ENCODE data around the gene BHLHE41. TPM values are rescaled to one million over a fixed set of nuclear protein-coding genes. Genes with fewer than 3 reads are reported as not detected.

BHLHE41 gene
- total RNA-seq, 1 donor from 2014 or later, result 2.9 TPM

DNA sequence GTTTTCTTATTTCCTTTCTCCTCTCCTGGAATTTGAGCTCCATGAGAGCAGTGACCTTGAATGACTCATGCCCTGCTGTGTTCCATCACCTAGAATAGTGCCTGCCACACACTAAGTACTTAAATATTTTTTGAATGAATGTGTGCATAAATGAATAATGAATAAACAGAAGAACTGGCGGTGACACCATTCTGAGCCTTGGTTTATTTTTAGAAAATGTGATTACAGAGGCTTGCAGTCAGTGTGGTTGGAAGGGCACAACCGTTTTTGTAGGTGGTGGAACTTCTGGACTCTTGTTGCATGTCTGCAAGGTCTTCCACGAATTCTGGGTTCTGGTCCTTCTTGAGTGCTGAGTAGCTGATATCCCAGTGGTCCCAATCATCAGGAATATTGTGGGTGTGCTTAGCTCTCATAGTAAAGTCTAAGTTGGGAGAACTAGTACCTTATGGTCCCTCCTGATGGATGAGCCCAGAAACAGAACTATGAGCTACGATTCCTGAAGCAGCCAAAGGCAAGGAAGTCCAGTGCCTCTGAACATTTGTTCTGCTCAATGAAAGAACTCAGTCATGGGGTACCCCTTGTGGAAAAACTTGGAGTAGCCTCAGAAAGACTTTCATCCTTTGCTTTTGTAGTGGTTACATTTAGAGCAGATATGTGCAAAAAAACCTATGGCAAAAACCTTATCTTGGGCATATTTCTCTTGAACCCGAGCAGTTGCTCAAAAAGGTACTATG is 28.8 kb upstream of the BHLHE41 start:
- H3K4me3 ChIP-seq (ENCODE audit: insufficient read depth, low read depth, low read length), result peak overlapping the region; percentile 20
- TF ChIP-seq, protein P1, sequence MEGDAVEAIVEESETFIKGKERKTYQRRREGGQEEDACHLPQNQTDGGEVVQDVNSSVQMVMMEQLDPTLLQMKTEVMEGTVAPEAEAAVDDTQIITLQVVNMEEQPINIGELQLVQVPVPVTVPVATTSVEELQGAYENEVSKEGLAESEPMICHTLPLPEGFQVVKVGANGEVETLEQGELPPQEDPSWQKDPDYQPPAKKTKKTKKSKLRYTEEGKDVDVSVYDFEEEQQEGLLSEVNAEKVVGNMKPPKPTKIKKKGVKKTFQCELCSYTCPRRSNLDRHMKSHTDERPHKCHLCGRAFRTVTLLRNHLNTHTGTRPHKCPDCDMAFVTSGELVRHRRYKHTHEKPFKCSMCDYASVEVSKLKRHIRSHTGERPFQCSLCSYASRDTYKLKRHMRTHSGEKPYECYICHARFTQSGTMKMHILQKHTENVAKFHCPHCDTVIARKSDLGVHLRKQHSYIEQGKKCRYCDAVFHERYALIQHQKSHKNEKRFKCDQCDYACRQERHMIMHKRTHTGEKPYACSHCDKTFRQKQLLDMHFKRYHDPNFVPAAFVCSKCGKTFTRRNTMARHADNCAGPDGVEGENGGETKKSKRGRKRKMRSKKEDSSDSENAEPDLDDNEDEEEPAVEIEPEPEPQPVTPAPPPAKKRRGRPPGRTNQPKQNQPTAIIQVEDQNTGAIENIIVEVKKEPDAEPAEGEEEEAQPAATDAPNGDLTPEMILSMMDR (IDR thresholded peaks at IDR 0.05; ENCODE audit: insufficient read depth, low read depth, low read length), result peak; percentile 22
- no peak for TF ChIP-seq EZH2 (IDR thresholded peaks at IDR 0.05; ENCODE audit: insufficient read depth, low read length)
- no peaks in the 10 kb centered on the region for H3K27me3 ChIP-seq (ENCODE audit: insufficient read depth, low read length)
- Mint-ChIP-seq H3K27me3 (ENCODE audit: low read depth, unreplicated experiment) (no peaks in the 10 kb centered on the region), H3K9me3 (ENCODE audit: unreplicated experiment) (no peaks in the 10 kb centered on the region), H3K4me3 (ENCODE audit: unreplicated experiment) (no peak overlapping the region), H3K36me3 (ENCODE audit: low read depth, unreplicated experiment) (no peaks in the 10 kb centered on the region), H3K27ac (ENCODE audit: unreplicated experiment) (peak overlapping the region; percentile 74), H3K4me1 (ENCODE audit: low read depth, unreplicated experiment) (peaks cover 37% of the 10 kb centered on the region)
- DNase-seq (ENCODE audit: low read depth) (peak; percentile 99), FAIRE-seq (peak; percentile 98)
- H3K27ac ChIP-seq (ENCODE audit: low read depth, low read length), result peak overlapping the region; percentile 91
- no peaks in the 10 kb centered on the region for H3K36me3 ChIP-seq (ENCODE audit: insufficient read depth, low read length)
- peak overlapping the region; percentile 31 for H2AFZ ChIP-seq (ENCODE audit: low read depth, low read length)
- peak overlapping the region; percentile 79 for H3K4me2 ChIP-seq (ENCODE audit: low read length)
- no peaks in the 10 kb centered on the region for H3K79me2 ChIP-seq (ENCODE audit: insufficient read depth, low read length)
- peak overlapping the region; percentile 65 for H3K9ac ChIP-seq (ENCODE audit: low read length)
- peaks cover 38% of the 10 kb centered on the region for H3K4me1 ChIP-seq (ENCODE audit: insufficient read depth, low read length)
- no peaks in the 10 kb centered on the region for H3K9me3 ChIP-seq (ENCODE audit: insufficient read depth, low read depth, low read length)
- H4K20me1 ChIP-seq (ENCODE audit: insufficient read depth, low read length), result no peaks in the 10 kb centered on the region

DNA sequence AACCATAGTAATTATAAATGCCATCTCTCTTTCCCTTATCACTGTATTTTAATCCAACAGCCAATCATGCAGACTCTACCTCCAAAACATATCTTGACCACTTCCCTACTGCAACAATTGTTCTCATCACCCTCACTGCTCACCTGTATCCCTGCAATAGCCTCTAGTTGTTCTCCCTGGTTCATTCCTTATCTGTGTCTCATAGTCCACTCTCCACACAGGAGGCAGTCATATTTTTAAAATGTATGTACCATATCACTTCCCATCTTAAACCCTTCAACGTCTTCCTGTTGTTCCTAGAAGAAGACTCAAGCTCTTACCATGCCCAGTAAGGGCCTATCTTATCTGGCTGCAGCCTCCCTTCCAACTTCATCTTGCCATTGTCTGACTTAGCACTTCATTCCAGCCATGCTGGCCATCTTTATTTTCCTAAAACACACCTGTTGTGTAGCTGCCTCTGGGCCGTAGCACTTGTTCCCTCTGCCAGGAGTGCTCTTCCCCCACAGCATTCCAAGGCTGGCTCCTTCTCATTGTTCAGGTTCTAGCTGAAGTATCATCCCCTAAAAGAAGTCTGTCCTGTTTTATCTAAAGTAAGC is 27.8 kb upstream of the BHLHE41 start:
- DNase-seq (ENCODE audit: low read depth) (no peak), FAIRE-seq (no peak)
- no peaks in the 10 kb centered on the region for H4K20me1 ChIP-seq (ENCODE audit: insufficient read depth, low read length)
- H2AFZ ChIP-seq (ENCODE audit: low read depth, low read length), result peak overlapping the region; percentile 44
- H3K36me3 Mint-ChIP-seq (ENCODE audit: low read depth, unreplicated experiment), result no peaks in the 10 kb centered on the region
- no peaks in the 10 kb centered on the region for H3K36me3 ChIP-seq (ENCODE audit: insufficient read depth, low read length)
- peak overlapping the region; percentile 35 for H3K27ac Mint-ChIP-seq (ENCODE audit: unreplicated experiment)
- H3K4me1 Mint-ChIP-seq (ENCODE audit: low read depth, unreplicated experiment), result peaks cover 37% of the 10 kb centered on the region
- H3K4me3 Mint-ChIP-seq (ENCODE audit: unreplicated experiment), result no peak overlapping the region
- peak overlapping the region; percentile 48 for H3K9ac ChIP-seq (ENCODE audit: low read length)
- H3K27me3 Mint-ChIP-seq (ENCODE audit: low read depth, unreplicated experiment), result no peaks in the 10 kb centered on the region
- no peak overlapping the region for H3K4me3 ChIP-seq (ENCODE audit: insufficient read depth, low read depth, low read length)
- no peaks in the 10 kb centered on the region for H3K27me3 ChIP-seq (ENCODE audit: insufficient read depth, low read length)
- H3K4me2 ChIP-seq (ENCODE audit: low read length), result peak overlapping the region; percentile 27
- H3K4me1 ChIP-seq (ENCODE audit: insufficient read depth, low read length), result peaks cover 38% of the 10 kb centered on the region
- no peak for TF ChIP-seq EZH2 (IDR thresholded peaks at IDR 0.05; ENCODE audit: insufficient read depth, low read length)
- H3K79me2 ChIP-seq (ENCODE audit: insufficient read depth, low read length), result no peaks in the 10 kb centered on the region
- peak overlapping the region; percentile 89 for H3K27ac ChIP-seq (ENCODE audit: low read depth, low read length)
- no peaks in the 10 kb centered on the region for H3K9me3 Mint-ChIP-seq (ENCODE audit: unreplicated experiment)
- no peaks in the 10 kb centered on the region for H3K9me3 ChIP-seq (ENCODE audit: insufficient read depth, low read depth, low read length)

DNA sequence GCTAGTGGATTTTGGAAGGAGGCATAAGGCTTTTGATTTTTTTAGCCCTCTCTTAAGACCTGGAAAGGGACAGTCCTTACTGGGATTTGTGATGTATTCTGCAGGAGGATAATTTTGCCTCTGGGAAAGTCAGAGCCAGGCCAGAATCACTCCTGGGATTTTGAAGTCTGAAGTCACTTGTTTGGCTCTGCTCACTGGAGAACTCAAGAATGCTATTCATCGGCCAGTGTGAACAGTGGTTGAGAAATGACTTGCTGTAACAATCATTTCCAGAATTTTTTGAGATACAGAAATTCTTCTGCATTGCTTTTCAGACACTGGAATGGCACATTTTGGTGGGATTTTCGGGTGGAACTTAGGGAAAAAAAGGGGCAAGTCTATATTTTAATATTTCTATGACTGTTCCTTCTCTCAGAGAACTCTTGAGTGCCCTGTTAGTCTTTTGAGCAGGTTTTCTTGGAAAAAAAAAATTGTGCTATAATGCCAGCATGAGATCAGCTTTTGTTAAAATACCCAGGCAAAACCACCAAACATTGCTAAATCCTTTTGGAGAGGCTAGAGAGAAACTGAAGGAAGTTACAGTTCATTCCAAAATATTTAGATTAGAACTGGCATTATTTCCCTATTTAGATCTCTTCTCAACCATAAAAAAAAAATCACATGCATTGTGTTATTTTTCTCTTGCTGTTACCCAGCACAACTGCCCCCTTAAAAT is 26.1 kb upstream of the BHLHE41 start:
- peak; percentile 49 for FAIRE-seq
- Histone ChIP-seq H3K27me3 (ENCODE audit: insufficient read depth, low read length) (no peaks in the 10 kb centered on the region), H3K4me1 (ENCODE audit: insufficient read depth, low read length) (peaks cover 36% of the 10 kb centered on the region), H3K4me3 (ENCODE audit: insufficient read depth, low read depth, low read length) (no peak overlapping the region), H3K79me2 (ENCODE audit: insufficient read depth, low read length) (no peaks in the 10 kb centered on the region), H4K20me1 (ENCODE audit: insufficient read depth, low read length) (no peaks in the 10 kb centered on the region), H3K4me2 (ENCODE audit: low read length) (peak overlapping the region; percentile 18), H2AFZ (ENCODE audit: low read depth, low read length) (no peak overlapping the region), H3K36me3 (ENCODE audit: insufficient read depth, low read length) (no peaks in the 10 kb centered on the region), H3K27ac (ENCODE audit: low read depth, low read length) (peak overlapping the region; percentile 64), H3K9ac (ENCODE audit: low read length) (peak overlapping the region; percentile 39), H3K9me3 (ENCODE audit: insufficient read depth, low read depth, low read length) (no peaks in the 10 kb centered on the region)
- Mint-ChIP-seq H3K4me1 (ENCODE audit: low read depth, unreplicated experiment) (peaks cover 34% of the 10 kb centered on the region), H3K36me3 (ENCODE audit: low read depth, unreplicated experiment) (no peaks in the 10 kb centered on the region), H3K4me3 (ENCODE audit: unreplicated experiment) (peak overlapping the region; percentile 14), H3K27me3 (ENCODE audit: low read depth, unreplicated experiment) (peaks cover 1% of the 10 kb centered on the region), H3K9me3 (ENCODE audit: unreplicated experiment) (no peaks in the 10 kb centered on the region), H3K27ac (ENCODE audit: unreplicated experiment) (peak overlapping the region; percentile 34)
- TF ChIP-seq, protein P1 (IDR thresholded peaks at IDR 0.05; ENCODE audit: insufficient read depth, low read depth, low read length), result no peak
- TF ChIP-seq EZH2 (IDR thresholded peaks at IDR 0.05; ENCODE audit: insufficient read depth, low read length), result no peak
- DNase-seq (ENCODE audit: low read depth), result peak; percentile 93

Measured in astrocyte (in vitro differentiated cells and primary cell).